ENCODE results near the gene PREB.

The PREB gene

GRCh38 chr2:27137322-27137935 lies 3.0 kb upstream of the PREB start:
- DNase-seq, result no peak
- Mint-ChIP-seq H3K27me3 (no peaks in the 10 kb centered on the region), H3K4me3 (no peak overlapping the region), H3K4me1 (peaks cover 28% of the 10 kb centered on the region), H3K27ac (no peak overlapping the region), H3K9me3 (no peaks in the 10 kb centered on the region)
- no peak for ATAC-seq

- H3K27ac Mint-ChIP-seq, result no peak overlapping the region
- H3K27me3 Mint-ChIP-seq, result no peaks in the 10 kb centered on the region
- no peaks in the 10 kb centered on the region for H3K9me3 Mint-ChIP-seq
- no peak overlapping the region for H3K4me3 Mint-ChIP-seq
- ATAC-seq (no peak), DNase-seq (no peak)
- H3K4me1 Mint-ChIP-seq, result peaks cover 34% of the 10 kb centered on the region
These were observed 2.3 kb upstream of the PREB start for GRCh38 chr2:27136751-27137150.

GRCh38 chr2:27135478-27135955 lies 1.1 kb upstream of the PREB start:
- H3K27ac Mint-ChIP-seq, result peak overlapping the region in 1 of 2 donors; percentile 99
- ATAC-seq, result no peak
- H3K4me1 Mint-ChIP-seq, result peaks cover 46% of the 10 kb centered on the region
- no peak for DNase-seq
- H3K9me3 Mint-ChIP-seq, result no peaks in the 10 kb centered on the region
- H3K27me3 Mint-ChIP-seq, result no peaks in the 10 kb centered on the region
- H3K4me3 Mint-ChIP-seq, result peak overlapping the region; percentile 81 to 94

GRCh38 chr2:27134781-27135477 lies 493 bp upstream of the PREB start:
- no peak for ATAC-seq
- Mint-ChIP-seq H3K9me3 (no peaks in the 10 kb centered on the region), H3K27ac (peak overlapping the region; percentile 14 to 99), H3K4me1 (peaks cover 50% of the 10 kb centered on the region), H3K4me3 (peak overlapping the region; percentile 81 to 94), H3K27me3 (no peaks in the 10 kb centered on the region)
- DNase-seq, result no peak

GRCh38 chr2:27133195-27133875 lies 1.1 kb downstream of the PREB start:
- DNase-seq, result peak; percentile 14 to 31
- ATAC-seq, result peak; percentile 18
- Mint-ChIP-seq H3K9me3 (no peaks in the 10 kb centered on the region), H3K27ac (peak overlapping the region; percentile 89 to 99), H3K4me3 (peak overlapping the region; percentile 81 to 94), H3K27me3 (no peaks in the 10 kb centered on the region), H3K4me1 (peaks cover 50% of the 10 kb centered on the region)

- ATAC-seq (no peak), DNase-seq (no peak)
- H3K4me1 Mint-ChIP-seq, result peaks cover 50% of the 10 kb centered on the region
- H3K4me3 Mint-ChIP-seq, result no peak overlapping the region
- H3K27me3 Mint-ChIP-seq, result no peaks in the 10 kb centered on the region
- H3K27ac Mint-ChIP-seq, result no peak overlapping the region
- H3K9me3 Mint-ChIP-seq, result no peaks in the 10 kb centered on the region
These were observed 3.0 kb downstream of the PREB start for GRCh38 chr2:27131429-27131828.

GRCh38 chr2:27130396-27130795 lies 4.0 kb downstream of the PREB start:
- Mint-ChIP-seq H3K9me3 (no peaks in the 10 kb centered on the region), H3K27ac (no peak overlapping the region), H3K27me3 (no peaks in the 10 kb centered on the region), H3K4me1 (peaks cover 48% of the 10 kb centered on the region), H3K4me3 (no peak overlapping the region)
- DNase-seq (no peak), ATAC-seq (no peak)

- H3K4me3 Mint-ChIP-seq, result no peak overlapping the region
- H3K4me1 Mint-ChIP-seq, result peaks cover 42% of the 10 kb centered on the region
- no peak overlapping the region for H3K27ac Mint-ChIP-seq
- no peaks in the 10 kb centered on the region for H3K9me3 Mint-ChIP-seq
- DNase-seq, result no peak
- ATAC-seq, result no peak
- no peaks in the 10 kb centered on the region for H3K27me3 Mint-ChIP-seq
These were observed 5.5 kb downstream of the PREB start for GRCh38 chr2:27128668-27129571.

GRCh38 chr2:27127883-27128667 lies 6.4 kb downstream of the PREB start:
- peaks cover 41% of the 10 kb centered on the region for H3K4me1 Mint-ChIP-seq
- no peak overlapping the region for H3K27ac Mint-ChIP-seq
- DNase-seq (no peak), ATAC-seq (no peak)
- H3K27me3 Mint-ChIP-seq, result peaks cover 1% of the 10 kb centered on the region
- H3K4me3 Mint-ChIP-seq, result no peak overlapping the region
- no peaks in the 10 kb centered on the region for H3K9me3 Mint-ChIP-seq

- H3K4me1 Mint-ChIP-seq, result peaks cover 26% of the 10 kb centered on the region
- DNase-seq (no peak), ATAC-seq (no peak)
- no peak overlapping the region for H3K4me3 Mint-ChIP-seq
- peaks cover 19% of the 10 kb centered on the region for H3K27me3 Mint-ChIP-seq
- no peaks in the 10 kb centered on the region for H3K9me3 Mint-ChIP-seq
- no peak overlapping the region for H3K27ac Mint-ChIP-seq
These were observed 8.2 kb downstream of the PREB start for GRCh38 chr2:27126252-27126710.

GRCh38 chr2:27125104-27125503 lies 9.3 kb downstream of the PREB start:
- DNase-seq (no peak), ATAC-seq (no peak)
- H3K27ac Mint-ChIP-seq, result no peak overlapping the region
- H3K9me3 Mint-ChIP-seq, result no peaks in the 10 kb centered on the region
- peaks cover 29% of the 10 kb centered on the region for H3K27me3 Mint-ChIP-seq
- no peak overlapping the region for H3K4me3 Mint-ChIP-seq
- peaks cover 15% of the 10 kb centered on the region for H3K4me1 Mint-ChIP-seq

GRCh38 chr2:27123302-27124150 lies 10.9 kb downstream of the PREB start, which contains the start of gene ABHD1:
Gene ABHD1 (plus strand): TSS chr2:27123815. CDS start chr2:27123949, 134 bp downstream.
- DNase-seq, result peak; percentile 52 to 56
- Mint-ChIP-seq H3K9me3 (no peaks in the 10 kb centered on the region), H3K4me1 (peaks cover 21% of the 10 kb centered on the region), H3K4me3 (peak within 1 kb of the TSS; percentile 85 to 89), H3K27ac (peak within 1 kb of the TSS; percentile 83 to 94), H3K27me3 (peaks cover 43% of the 10 kb centered on the region)
- ATAC-seq, result peak; percentile 81

GRCh38 chr2:27122791-27123190 lies 11.6 kb downstream of the PREB start:
- ATAC-seq, result no peak
- Mint-ChIP-seq H3K27ac (no peak overlapping the region), H3K4me1 (peaks cover 28% of the 10 kb centered on the region), H3K27me3 (peaks cover 49% of the 10 kb centered on the region), H3K4me3 (peak overlapping the region; percentile 85 to 89), H3K9me3 (no peaks in the 10 kb centered on the region)
- DNase-seq, result no peak

- H3K4me1 Mint-ChIP-seq, result peaks cover 28% of the 10 kb centered on the region
- no peak for ATAC-seq
- no peaks in the 10 kb centered on the region for H3K9me3 Mint-ChIP-seq
- peaks cover 51% of the 10 kb centered on the region for H3K27me3 Mint-ChIP-seq
- H3K4me3 Mint-ChIP-seq, result no peak overlapping the region
- no peak overlapping the region for H3K27ac Mint-ChIP-seq
- no peak for DNase-seq
These were observed 12.5 kb downstream of the PREB start for GRCh38 chr2:27121906-27122305.

Data from stimulated activated naive CD8-positive, alpha-beta T cell treated with anti-CD3 and anti-CD28 coated beads, Interleukin-15, amount 100 ng/mL, for 72 hours (primary cell).